H9 (cell line): ENCODE data around the gene GTF3C5. TPM values are rescaled to one million over a fixed set of nuclear protein-coding genes. Genes with fewer than 3 reads are reported as not detected.

Experiments used
- DNase-seq: peaks from one replicate; pipeline ENCODE4 v3.0.0-alpha.2; 2017
- H2AFZ ChIP-seq: one replicate; pipeline ENCODE4 v1.6.1; 2013; ENCODE audit warnings: mild to moderate bottlenecking, low read length, control low read depth, moderate library complexity
- H2AK5ac ChIP-seq: 2 replicates; pipeline ENCODE4 v1.6.1; 2013; ENCODE audit warnings: low read length, control low read depth, mixed read lengths; ENCODE audit not compliant: insufficient read length
- H2BK120ac ChIP-seq: one replicate; pipeline ENCODE4 v1.6.1; 2013; ENCODE audit warnings: low read depth, mild to moderate bottlenecking, low read length, control low read depth, inconsistent platforms; ENCODE audit not compliant: poor library complexity, severe bottlenecking
- H2BK12ac ChIP-seq: 2 replicates; pipeline ENCODE4 v1.6.1; 2013; ENCODE audit warnings: low read length, control low read depth, mixed read lengths, low read depth; ENCODE audit not compliant: insufficient read length
- H2BK15ac ChIP-seq: 2 replicates; pipeline ENCODE4 v1.6.1; 2013; ENCODE audit warnings: low read depth, low read length, control low read depth
- H2BK20ac ChIP-seq: one replicate; pipeline ENCODE4 v1.6.1; 2013; ENCODE audit warnings: low read depth, mild to moderate bottlenecking, low read length, control low read depth, inconsistent platforms; ENCODE audit not compliant: poor library complexity, severe bottlenecking
- H2BK5ac ChIP-seq: 2 replicates; pipeline ENCODE4 v1.6.1; 2013; ENCODE audit warnings: low read length, control low read depth, mixed read lengths; ENCODE audit not compliant: insufficient read length
- H3K14ac ChIP-seq: 2 replicates; pipeline ENCODE4 v1.6.1; 2013; ENCODE audit warnings: low read length, control low read depth; ENCODE audit not compliant: insufficient read depth
- H3K18ac ChIP-seq: 2 replicates; pipeline ENCODE4 v1.6.1; 2013; ENCODE audit warnings: low read depth, mild to moderate bottlenecking, mixed read lengths, low read length, control low read depth; ENCODE audit not compliant: insufficient read length
- H3K23ac ChIP-seq: 2 replicates; pipeline ENCODE4 v1.6.1; 2013; ENCODE audit warnings: low read length, control low read depth, mixed read lengths, low read depth; ENCODE audit not compliant: insufficient read length
- H3K23me2 ChIP-seq: 2 replicates; pipeline ENCODE4 v1.6.1; 2013; ENCODE audit warnings: low read depth, mild to moderate bottlenecking, mixed read lengths, low read length, control low read depth; ENCODE audit not compliant: insufficient read length, poor library complexity, severe bottlenecking
- H3K27ac ChIP-seq: 2 replicates; pipeline ENCODE4 v1.5.1; 2013; ENCODE audit warnings: low read length, control low read depth, mixed read lengths, low read depth; ENCODE audit not compliant: insufficient read length
- H3K27me3 ChIP-seq: 2 replicates; pipeline ENCODE4 v1.6.1; 2013; ENCODE audit warnings: low read length, control low read depth, inconsistent platforms; ENCODE audit not compliant: insufficient read depth
- H3K4ac ChIP-seq: 2 replicates; pipeline ENCODE4 v1.6.1; 2013; ENCODE audit warnings: low read depth, mild to moderate bottlenecking, control low read depth, inconsistent platforms, low read length, moderate library complexity
- H3K4me1 ChIP-seq: 2 replicates; pipeline ENCODE4 v1.6.1; 2013; ENCODE audit warnings: low read length, control low read depth, inconsistent platforms; ENCODE audit not compliant: insufficient read depth
- H3K4me2 ChIP-seq: 2 replicates; pipeline ENCODE4 v1.6.1; 2013; ENCODE audit warnings: low read length, control low read depth, mixed read lengths; ENCODE audit not compliant: insufficient read length, insufficient read depth
- H3K56ac ChIP-seq: 2 replicates; pipeline ENCODE4 v1.6.1; 2013; ENCODE audit warnings: low read depth, mild to moderate bottlenecking, mixed read lengths, low read length, control low read depth; ENCODE audit not compliant: insufficient read length
- H3K79me1 ChIP-seq: 2 replicates; pipeline ENCODE4 v1.6.1; 2013; ENCODE audit warnings: low read depth, mild to moderate bottlenecking, moderate library complexity, low read length, control low read depth, inconsistent platforms; ENCODE audit not compliant: insufficient read depth, poor library complexity, severe bottlenecking
- H3K79me2 ChIP-seq: 2 replicates; pipeline ENCODE4 v1.6.1; 2013; ENCODE audit warnings: low read length, control low read depth, inconsistent platforms; ENCODE audit not compliant: insufficient read depth
- H3K9ac ChIP-seq: 2 replicates; pipeline ENCODE4 v1.6.1; 2013; ENCODE audit warnings: low read length, control low read depth, mixed read lengths; ENCODE audit not compliant: insufficient read length; ENCODE audit errors: extremely low read depth
- H3K9me3 ChIP-seq: one replicate; pipeline ENCODE4 v1.6.1; 2013; ENCODE audit warnings: low read depth, low read length, inconsistent platforms; ENCODE audit not compliant: control insufficient read depth
- H3T11ph ChIP-seq: one replicate; pipeline ENCODE4 v1.6.1; 2013; ENCODE audit warnings: mild to moderate bottlenecking, low read length, control low read depth, inconsistent platforms
- H4K20me1 ChIP-seq: one replicate; pipeline ENCODE4 v1.6.1; 2013; ENCODE audit not compliant: control insufficient read depth, insufficient read length, insufficient read depth
- H4K5ac ChIP-seq: 2 replicates; pipeline ENCODE4 v1.6.1; 2013; ENCODE audit warnings: low read depth, mild to moderate bottlenecking, mixed read lengths, low read length, control low read depth; ENCODE audit not compliant: insufficient read length
- H4K8ac ChIP-seq: replicated peaks from 2 replicates; pipeline ENCODE4 v1.6.1; 2013; ENCODE audit warnings: low read length, control low read depth, mixed read lengths, low read depth; ENCODE audit not compliant: insufficient read length
- H4K91ac ChIP-seq: 2 replicates; pipeline ENCODE4 v1.6.1; 2013; ENCODE audit warnings: low read depth, mild to moderate bottlenecking, moderate library complexity, mixed read lengths, low read length, control low read depth; ENCODE audit not compliant: insufficient read length
- H3K27ac Mint-ChIP-seq, 3 experiments: 2 replicates in 2 of 3; 3 replicates in 1 of 3; pipeline ENCODE4 v1.8.0; 2020 to 2021; ENCODE audit warnings: mixed read lengths in 3 of 3, mild to moderate bottlenecking in 1 of 3, moderate library complexity in 1 of 3
- H3K27me3 Mint-ChIP-seq: 2 replicates; pipeline ENCODE4 v1.8.0; 2021; ENCODE audit warnings: low read depth, mild to moderate bottlenecking, moderate library complexity, mixed read lengths
- H3K36me3 Mint-ChIP-seq, 3 experiments: 2 replicates in 2 of 3; 3 replicates in 1 of 3; pipeline ENCODE4 v1.8.0; 2020 to 2021; ENCODE audit warnings: low read depth in 3 of 3, mixed read lengths in 3 of 3; ENCODE audit not compliant: insufficient read depth in 1 of 3
- H3K4me1 Mint-ChIP-seq, 2 experiments: 2 replicates each; pipeline ENCODE4 v1.8.0; 2020; ENCODE audit warnings: mixed read lengths in 2 of 2
- H3K4me3 Mint-ChIP-seq, 2 experiments: 2 replicates in 1 of 2; 3 replicates in 1 of 2; pipeline ENCODE4 v1.8.0; 2020 to 2021; ENCODE audit warnings: mild to moderate bottlenecking in 2 of 2, mixed read lengths in 2 of 2, moderate library complexity in 1 of 2
- H3K9me3 Mint-ChIP-seq, 2 experiments: 2 replicates in 1 of 2; 3 replicates in 1 of 2; pipeline ENCODE4 v1.8.0; 2020; ENCODE audit warnings: mild to moderate bottlenecking in 2 of 2, mixed read lengths in 2 of 2, moderate library complexity in 1 of 2
- CTCF ChIP-seq: fragments of 200-600 bp; sonication (generic); conservative IDR thresholded peaks from 3 replicates; pipeline ENCODE4 v1.8.0; 2021; ENCODE audit warnings: antibody characterized with exemption, mild to moderate bottlenecking
- WGBS: extraction: QIAGEN DNeasy Blood & Tissue Kit; methylation state at CpG from one replicate; pipeline ENCODE4 v1.1.7; 2013; ENCODE audit warnings: missing lambda C conversion rate, low lambda C conversion rate, mixed read lengths; ENCODE audit not compliant: insufficient read length; ENCODE audit errors: extremely low coverage; 5-methylcytosine and 5-hydroxymethylcytosine counted together
- total RNA-seq: library from RNA; stranded (reverse); gene quantifications from 2 replicates; pipeline ENCODE4 v1.2.1, GENCODE V29; 2021

The GTF3C5 gene
- total RNA-seq, 1 experiment from 2014 or later: 88.9 TPM

DNA sequence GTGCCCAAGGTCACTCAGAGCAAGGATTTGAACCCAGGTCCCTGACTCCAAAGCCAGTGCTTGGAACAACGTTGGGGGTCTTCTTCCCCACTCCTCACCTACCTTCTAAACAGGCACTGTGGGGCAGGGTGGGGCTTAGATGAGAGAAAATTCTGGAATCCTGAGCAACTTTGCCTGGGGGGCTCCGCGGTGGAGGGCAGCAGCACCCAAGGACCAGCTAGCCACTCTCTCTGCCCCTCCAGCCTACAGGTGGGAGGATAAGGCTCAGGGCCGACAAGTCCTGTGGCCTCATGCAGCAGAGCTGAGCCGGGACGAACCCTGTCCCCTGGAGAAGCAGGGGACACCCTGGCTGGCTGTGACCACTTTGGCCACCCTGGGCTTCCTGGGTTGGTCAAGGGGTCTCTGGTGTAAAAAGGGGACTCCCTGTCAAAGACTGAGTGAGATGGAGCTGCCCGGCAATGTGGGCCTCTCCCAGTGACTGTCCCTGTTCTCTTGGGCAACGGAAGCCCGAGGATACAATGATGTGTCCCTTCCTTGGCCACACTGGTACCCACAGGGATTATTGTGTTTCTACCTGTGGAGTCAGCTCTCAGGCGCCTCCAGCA lies 57.5 kb downstream of the GTF3C5 start:
- no peaks in the 10 kb centered on the region for H3K9me3 ChIP-seq
- H3K79me2 ChIP-seq: no peaks in the 10 kb centered on the region
- no peak overlapping the region for H3K27ac ChIP-seq
- no peak overlapping the region for H2BK5ac ChIP-seq
- no peaks in the 10 kb centered on the region for H3K23me2 ChIP-seq
- H3K4ac ChIP-seq: no peak overlapping the region
- no peak overlapping the region for H2BK15ac ChIP-seq
- H2BK120ac ChIP-seq: no peak overlapping the region
- H3K4me2 ChIP-seq: no peak overlapping the region
- no peak overlapping the region for H2AK5ac ChIP-seq
- no peak overlapping the region for H3T11ph ChIP-seq
- H3K18ac ChIP-seq: no peak overlapping the region
- no peak overlapping the region for H3K56ac ChIP-seq
- peaks cover 4% of the 10 kb centered on the region; the same call in 1 of the 2 replicates for H3K27me3 Mint-ChIP-seq
- H3K4me1 Mint-ChIP-seq: 0 out of 4 replicates have a peak, but pooled peaks cover 0 to 2% of the 10 kb centered on the region in 2 experiments
- no peak overlapping the region for H2BK20ac ChIP-seq
- H3K9me3 Mint-ChIP-seq: no peaks in the 10 kb centered on the region
- no peak overlapping the region for H3K4me3 Mint-ChIP-seq
- no peak overlapping the region for H2AFZ ChIP-seq
- H4K8ac ChIP-seq: no peak overlapping the region
- H3K14ac ChIP-seq: no peak overlapping the region
- DNase-seq: peak; percentile 20
- no peaks in the 10 kb centered on the region for H3K27me3 ChIP-seq
- no peak overlapping the region for H3K27ac Mint-ChIP-seq
- no peak overlapping the region for H3K23ac ChIP-seq
- no peaks in the 10 kb centered on the region for H3K79me1 ChIP-seq
- no peak for TF ChIP-seq CTCF
- no peak overlapping the region for H4K5ac ChIP-seq
- no peaks in the 10 kb centered on the region for H3K4me1 ChIP-seq
- WGBS: no CpG with 5 or more reads among the region's 10 CpGs
- H4K91ac ChIP-seq: no peak overlapping the region
- H2BK12ac ChIP-seq: no peak overlapping the region
- no peaks in the 10 kb centered on the region for H3K36me3 Mint-ChIP-seq
- H3K9ac ChIP-seq: no peak overlapping the region
- H4K20me1 ChIP-seq: no peaks in the 10 kb centered on the region
